Inferior parietal cortex (tissue), 1 donor: Measurements from ENCODE around the gene AMPD1.

Experiments
- DNase-seq: peaks from one replicate; pipeline ENCODE4 v3.0.0-alpha.2; 2016; ENCODE audit errors: extremely low spot score

Gene AMPD1

DNA sequence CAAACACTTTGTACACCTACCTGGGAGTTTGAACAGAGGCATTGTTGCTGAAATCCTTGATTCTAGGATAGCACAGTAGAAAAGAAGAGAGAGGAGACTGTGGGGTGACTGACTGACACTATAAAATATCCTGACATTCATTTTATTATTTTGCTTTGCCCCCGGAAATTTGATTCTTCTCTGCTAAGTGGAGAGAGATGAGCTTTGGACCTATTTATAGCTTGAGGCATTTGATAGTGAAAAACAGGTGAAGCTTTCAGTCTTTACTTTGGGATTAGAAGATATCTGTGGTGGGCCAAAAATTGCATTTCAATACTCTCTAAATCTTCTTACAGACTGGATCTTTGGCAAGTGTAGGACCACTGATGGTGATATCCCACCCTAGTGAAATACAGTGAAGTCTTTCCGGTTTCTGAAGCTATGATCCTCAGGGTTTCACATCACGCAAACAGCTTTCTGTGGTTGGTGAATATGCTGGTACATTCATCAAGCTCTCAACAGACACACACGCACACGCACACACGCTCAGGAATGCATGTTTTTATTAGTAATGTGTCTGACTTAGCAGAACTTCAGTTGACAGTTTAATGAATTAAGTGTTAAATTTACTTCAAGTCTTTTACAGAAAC, at the start of gene AMPD1:
Gene AMPD1, minus strand, starts transcription at position 117 of the 629 bp plus-strand sequence. Its CDS starts 75 bp downstream, at position 42.
- DNase-seq: no peak

DNA sequence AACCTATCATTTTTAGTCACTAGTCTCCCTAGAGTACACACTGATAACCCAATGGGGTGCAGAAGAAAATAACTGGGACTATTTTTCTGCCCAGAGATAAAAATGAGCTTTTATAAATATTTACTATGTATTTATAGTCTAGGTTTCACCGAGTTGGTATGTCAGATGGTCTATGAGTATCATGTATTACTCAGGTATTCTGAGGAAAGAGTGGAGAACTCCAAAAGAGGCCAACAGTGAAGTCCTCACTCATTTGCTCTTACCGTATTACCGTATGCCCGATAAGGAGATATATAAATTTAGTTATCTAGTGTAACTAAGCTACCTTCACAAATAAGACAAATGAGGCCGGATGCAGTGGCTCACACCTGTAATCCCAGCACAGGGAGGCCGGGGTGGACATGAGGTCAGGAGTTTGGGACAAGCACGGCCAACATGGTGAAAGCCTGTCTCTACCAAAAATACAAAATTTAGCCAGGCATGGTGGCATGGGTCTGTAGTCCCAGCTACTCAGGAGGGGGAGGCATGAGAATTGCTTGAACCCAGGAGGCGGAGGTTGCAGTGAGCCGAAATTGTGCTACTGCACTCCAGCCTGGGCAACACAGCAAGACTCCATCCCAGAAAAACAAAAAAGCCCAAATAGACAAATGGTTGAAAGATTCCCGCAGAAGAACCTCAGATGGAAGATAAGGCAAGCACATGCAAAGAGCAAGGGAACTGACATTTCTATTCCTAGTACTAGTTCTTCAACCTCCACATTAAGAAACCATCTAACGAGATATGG, 46.8 kb upstream of the AMPD1 start:
- no peak for DNase-seq

DNA sequence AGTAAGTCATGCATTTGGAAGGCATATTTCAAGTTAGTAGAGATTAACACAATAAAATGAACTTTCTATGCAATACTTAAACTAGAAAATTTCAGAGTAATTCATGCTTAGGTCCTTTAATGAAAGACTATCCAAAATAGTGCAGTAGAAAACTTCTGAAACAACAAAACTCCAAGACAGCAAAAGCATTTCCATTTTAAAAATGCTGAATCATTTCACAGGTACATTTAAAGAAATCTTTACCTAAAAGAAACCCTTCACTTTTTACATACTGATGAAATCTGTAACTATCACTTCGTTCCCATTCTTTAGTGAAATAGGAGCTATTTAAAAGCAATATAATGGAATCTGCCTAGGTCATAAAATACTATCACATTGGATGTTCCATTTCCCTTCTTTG, 45.0 kb upstream of the AMPD1 start:
- no peak for DNase-seq

DNA sequence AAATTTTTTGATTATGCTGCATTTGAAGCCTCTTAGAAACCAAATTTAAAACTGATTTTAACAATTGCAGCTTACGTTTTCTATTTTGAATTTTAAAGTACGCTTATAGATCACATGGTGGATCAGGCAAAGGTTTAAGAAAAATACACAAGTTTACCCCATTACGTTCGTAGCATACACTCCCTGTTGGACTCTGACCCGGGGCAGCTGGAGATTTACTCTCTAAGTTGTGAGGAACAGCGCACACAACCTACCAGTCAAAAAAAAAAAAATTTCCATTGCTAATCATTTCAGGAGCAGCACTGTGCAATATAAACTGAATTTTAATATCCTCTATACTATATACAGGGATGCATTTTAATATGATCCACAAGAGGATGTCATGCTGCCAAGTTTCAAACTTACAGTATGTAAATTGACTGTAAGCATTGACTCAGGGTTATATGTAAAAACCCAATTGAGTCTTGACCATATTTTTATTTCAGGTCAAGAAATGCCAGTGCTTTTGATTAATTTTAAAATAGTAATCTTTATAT, 42.0 kb upstream of the AMPD1 start:
- DNase-seq: no peak

DNA sequence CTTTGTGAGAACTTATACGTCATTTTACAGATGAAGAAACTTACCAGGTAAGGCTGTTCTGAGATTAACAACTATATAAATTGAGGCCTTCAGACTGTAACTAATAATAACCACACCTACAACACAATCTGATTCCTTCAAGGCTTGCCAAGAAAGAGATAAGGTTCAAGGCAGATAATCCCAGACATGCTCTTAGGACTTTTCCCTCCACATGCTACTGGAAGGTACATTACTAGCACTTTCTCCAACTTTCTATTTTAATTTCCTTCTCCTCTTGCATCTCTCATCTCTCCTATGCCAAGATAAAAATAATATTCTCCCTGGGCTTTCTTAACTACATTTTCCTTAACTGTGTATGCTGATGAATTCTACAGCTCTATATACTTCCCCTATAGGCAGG, 40.1 kb upstream of the AMPD1 start:
- DNase-seq: no peak

DNA sequence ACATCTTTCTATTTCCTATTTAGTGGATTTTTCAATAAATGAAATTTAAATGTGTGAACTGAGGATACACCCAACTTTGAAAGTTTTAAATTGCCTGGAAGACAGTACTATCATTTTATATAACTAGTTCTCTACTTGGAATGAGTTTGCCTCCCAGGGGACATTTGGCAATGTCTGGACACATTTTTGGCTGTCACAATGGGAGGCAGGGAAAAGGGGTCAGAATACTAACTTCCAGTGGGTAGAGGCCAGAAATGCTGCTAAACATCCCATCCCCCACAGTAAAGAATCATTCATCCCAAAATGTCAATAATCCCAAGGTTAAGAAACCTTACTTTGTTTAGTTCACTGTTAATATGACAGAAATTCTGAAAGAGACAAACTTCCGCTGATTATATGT, 34.4 kb upstream of the AMPD1 start:
- no peak for DNase-seq

DNA sequence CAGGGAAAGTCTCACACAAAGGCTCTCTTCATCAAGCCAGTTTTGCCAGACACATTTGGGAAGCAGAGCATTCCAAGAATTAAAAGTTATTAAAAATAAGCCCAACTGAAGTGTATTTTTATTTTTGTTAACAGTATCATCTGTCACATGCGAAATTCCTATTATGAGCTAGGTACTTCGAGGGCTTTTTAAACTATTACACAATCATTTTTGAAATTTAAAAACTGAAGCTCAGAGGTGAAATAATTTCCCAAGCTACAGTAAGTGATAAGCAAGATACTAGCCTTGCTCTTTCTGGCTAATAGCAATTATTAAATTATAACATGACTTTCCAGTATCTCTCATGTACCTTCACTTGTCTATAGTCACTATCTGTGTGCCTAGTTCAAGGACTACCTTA, 33.2 kb upstream of the AMPD1 start:
- DNase-seq: no peak

DNA sequence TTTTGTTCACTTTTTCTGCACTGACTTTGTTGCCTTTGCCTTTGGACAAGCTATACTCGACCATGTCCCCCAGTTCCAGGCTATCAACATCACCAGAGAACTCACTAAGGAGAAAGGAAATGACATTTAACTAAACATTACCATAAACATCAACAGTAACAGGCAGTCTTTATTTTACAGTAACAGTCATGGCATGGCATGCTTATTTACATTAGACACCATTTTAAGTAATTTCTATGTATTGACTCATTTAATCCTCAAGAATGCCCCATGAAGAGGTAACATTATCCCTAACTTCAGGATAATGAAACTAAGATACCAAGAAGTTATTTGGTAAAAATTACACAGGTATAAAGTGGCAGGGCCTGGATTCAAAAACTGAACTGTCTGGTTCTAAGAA, 29.9 kb upstream of the AMPD1 start:
- no peak for DNase-seq

DNA sequence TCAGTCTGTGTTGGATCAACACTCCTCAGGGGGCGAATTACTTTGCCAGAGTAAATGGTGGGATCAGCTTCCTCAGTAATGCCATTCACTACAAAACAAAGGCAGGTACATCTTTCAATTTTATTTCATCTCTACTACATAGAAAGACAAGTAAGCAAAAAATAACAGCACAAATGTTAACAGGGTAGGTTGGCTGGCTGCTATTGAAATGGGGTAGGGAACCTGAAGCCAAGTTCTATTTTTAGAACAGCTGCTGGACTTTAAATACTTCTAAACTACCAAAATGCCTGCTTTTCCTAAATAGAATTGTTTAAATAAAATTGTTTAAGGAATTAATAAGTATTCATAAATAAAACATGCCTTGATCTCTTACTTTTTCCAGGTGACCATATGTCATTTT, 28.6 kb upstream of the AMPD1 start:
- no peak for DNase-seq

DNA sequence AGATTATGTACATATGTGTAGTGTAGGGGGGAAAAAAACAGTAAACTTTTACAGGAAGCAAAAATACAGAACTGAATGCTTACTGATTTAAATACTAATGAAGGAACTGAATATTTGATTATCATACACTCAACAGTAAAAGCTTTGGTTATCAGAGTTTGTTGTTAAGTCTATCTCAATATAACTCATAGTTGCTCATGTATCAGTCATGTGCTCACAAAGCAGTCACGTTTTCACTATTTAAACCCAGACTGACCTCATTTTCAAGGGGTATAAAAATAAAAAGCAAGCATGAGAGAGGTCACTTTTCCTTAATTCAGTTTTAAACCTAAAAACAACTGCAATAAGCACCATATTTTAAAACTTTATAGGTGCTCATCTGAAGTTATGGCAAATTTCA, 28.1 kb upstream of the AMPD1 start:
- DNase-seq: no peak

DNA sequence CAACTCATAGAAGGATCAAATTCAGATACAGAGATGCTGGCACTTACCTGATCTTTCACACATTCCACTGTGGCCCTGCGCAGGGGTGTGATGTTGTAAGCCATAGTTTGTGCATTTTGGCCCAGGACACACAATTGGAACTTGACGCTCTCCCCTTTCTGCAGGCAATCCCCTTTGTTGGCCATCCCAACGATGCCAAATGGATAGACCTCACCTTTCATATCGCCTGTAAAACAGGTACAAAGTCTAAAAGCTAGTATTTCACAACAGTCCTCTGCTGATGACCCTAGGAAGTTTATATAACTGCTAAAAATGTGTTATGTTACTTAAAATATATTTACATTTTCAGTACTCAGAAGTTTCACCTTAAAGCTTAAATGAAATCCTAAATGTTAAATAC, 25.1 kb upstream of the AMPD1 start:
- DNase-seq: no peak

DNA sequence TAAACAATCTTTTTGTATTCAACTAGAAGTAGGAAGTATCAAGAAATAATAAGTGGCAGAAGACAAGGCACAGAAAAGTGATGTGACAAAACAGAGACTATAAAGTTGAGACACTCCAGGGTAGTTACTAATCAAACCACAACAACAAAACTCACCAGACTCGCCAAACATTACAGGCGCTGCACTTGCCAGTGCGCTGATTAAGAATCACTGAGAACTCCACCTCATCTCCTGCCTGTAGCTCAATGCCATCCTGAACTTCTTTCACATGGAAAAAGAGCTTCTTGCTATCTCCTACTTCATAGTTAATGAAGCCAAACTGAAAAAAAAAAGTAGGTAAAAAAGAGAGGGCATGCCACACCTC, 24.1 kb upstream of the AMPD1 start:
- no peak for DNase-seq

DNA sequence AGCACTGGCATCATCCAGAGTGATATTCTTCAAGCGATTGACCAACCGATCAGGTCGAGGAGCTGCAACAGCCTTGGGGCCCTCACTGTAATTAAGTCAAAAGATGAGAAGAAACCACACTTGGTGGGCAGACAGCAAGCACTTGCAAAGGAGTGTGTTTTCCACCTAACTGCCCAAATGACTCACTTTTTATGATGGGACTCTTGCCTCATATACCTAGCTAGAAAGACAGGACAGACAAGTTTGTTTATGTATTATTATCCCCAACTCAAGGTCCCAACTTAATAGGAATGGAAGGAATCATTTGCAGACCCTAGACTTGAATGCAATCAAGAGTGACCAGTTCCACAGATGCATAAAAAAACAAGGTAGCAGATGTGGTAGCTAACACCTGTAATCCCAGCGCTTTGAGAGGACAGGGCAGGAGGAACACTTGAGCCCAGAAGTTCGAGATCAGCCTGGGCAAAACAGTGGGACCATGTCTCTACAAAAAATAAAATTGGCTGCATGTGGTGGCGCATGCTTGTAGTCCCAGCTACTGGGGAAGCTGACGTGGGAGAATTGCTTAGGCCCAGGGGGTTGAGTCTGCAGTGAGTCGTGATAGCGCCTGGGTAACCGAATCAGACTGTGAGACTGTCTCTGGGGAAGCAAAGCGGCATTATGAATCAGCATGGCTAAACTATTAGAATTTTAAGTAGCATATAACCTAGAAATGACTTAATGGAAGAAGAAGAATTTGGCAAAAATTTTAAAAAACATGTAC, 23.5 kb upstream of the AMPD1 start:
- DNase-seq: no peak

DNA sequence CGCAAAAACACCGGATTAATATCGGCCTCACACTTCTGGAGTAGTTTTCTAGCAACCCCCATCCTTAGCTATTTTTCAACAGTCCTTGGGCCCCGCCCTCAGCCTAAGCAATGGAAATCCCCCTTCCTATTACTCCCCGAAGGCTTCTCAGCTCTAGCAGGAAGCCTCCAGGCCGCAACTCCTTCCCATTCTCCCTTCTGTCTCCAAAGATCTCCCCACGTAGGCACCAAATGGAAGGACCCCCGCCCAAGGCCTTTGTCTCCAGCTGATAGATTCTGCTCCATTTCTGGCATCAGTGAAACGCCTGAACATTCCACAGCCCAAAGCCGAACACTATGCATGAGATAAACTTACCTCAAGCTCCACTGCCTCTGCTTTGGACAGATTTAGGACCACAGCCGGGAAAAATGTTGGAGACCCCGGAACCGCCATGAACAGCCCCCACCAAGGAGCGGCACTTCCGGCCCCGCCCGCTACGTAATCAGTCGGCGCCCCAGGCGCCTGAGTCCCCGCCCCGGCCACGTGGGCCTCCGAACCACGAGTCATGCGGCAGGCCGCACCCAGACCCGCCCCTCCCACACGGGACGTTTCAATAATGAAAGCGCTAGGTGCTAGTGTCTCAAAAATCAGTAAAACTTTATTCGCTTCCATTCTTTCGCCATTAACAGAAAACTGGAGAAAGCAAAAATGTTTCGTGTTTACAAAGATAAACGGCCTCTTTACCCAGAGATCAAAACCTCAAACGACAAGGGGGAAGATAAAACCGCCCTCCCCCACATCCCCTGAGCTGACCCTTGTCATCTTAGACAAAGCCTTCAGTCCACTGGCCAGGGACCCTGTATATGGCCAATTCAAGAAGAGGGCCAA, 21.2 kb upstream of the AMPD1 start, which contains the start of gene NRAS:
Gene NRAS, minus strand, starts transcription at position 468 of the 867 bp plus-strand sequence. CDS start 611 bp downstream, outside the sequence.
- DNase-seq: peak; percentile 92

DNA sequence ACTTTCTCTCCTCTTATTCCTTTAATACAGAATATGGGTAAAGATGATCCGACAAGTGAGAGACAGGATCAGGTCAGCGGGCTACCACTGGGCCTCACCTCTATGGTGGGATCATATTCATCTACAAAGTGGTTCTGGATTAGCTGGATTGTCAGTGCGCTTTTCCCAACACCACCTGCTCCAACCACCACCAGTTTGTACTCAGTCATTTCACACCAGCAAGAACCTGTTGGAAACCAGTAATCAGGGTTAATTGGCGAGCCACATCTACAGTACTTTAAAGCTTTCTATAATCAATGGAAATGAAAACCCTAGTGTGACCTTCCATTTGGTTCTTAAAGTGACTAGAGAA, 20.6 kb upstream of the AMPD1 start:
- no peak for DNase-seq

DNA sequence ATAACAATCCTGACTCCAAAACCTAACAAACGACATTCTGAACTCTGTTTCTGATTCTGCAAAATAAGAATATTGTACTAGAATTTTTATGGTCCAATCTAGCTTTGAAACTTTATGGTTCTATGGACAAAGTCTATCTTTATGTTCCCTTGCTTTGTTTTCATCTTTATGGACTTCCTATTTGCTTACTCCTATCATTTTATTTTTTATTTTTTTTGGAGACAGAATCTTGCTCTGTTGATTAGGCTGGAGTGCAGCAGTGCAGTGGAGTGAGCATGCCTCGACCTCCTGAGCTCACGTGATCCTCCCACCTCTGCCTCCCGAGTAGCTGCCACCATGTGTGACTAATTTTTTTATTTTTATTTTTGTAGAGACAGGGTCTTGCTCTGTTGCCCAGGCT, 17.6 kb upstream of the AMPD1 start:
- no peak for DNase-seq

DNA sequence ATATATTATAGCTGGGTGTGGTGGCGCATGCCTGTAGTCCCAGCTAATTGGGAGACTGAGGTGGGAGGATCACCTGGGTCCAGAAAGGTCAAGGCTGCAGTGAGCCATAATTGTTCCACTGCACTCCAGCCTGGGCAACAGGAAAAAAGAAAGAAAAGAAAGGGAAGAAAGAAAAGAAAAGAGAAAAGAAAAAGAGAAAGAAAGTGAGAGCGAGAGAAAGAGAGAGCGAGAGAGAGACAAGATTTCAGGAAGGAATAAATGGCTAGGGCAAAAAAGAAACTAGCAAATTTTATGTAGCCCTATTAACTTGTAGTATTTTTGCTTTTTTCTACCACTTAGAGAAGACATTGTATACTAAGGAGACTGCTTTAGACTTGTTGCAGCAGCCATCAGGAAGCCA, 15.0 kb upstream of the AMPD1 start:
- DNase-seq: no peak

DNA sequence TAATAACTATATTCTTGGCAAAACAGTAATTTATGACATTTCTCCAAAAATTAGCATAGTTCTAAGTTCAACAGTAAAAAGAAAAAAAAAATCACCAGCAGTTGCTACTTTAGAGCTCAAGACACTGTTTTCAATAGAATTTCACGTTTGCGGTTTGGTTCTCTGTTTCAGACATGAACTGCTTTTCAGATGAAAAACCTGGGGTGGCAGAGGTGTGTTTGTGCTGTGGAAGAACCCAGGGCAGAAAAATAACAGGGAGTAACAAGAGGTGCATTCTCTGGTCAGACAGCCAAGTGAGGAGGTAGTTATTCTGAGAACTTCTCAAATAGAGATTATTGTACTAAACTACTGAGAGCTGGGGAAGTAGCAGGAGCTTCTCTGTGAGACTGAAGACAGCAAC, 12.3 kb upstream of the AMPD1 start:
- no peak for DNase-seq

DNA sequence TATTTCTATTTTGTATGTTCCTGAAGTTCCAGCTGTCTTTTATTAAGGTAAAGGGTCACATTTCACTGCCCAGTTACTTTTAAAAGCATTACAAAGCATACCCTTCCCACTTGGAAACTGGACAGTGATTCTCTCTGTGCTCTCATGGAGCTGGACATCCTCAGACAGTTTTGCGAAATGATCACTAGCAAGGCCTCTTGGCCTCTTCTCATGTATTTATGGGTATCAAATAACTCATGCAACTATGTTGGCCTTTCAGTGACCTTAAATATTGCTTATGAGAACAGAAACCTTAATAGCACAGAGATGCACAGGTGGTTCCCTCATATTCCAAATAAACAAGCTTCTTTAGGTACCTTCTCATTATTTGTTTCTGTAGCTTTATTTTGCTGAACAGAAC, 7.9 kb upstream of the AMPD1 start:
- DNase-seq: no peak

DNA sequence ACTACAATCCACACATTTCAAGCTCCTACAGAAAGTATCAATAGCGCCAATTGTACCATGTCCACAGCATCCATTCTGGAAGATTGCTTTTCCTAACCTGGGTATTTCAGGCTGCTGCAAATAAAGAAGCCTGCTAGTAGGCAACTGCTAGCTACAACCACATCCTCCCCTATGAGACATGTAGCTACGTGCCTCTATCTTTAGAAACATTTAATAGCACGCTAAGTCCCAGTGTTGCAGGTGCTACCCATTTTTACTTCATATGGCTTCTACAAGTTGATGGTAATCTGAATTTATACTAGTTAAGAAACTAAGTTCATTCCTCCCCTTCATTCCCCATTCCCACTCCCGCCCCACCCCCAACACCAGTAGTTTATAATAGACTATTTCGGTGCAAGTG, 7.4 kb upstream of the AMPD1 start:
- DNase-seq: no peak

DNA sequence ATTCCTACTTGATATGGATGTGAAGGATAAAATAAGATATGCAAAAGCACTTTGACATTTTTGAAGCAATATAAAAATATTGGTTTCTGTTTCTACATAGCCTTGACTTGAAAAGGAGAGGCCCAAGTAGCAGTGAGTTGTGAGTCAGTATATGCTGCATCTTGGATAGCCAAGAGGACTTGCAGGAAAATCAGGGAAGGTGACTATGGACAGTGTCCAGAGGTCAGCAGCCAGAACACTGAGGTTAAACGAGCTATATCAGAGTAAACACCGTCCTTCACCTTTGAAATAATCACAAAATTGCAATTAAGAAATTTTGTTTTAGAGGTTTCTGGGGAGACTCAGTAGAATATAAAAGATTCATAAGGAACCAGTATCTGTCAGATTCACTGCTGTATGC, 6.6 kb upstream of the AMPD1 start:
- no peak for DNase-seq
